SH-SY5Y (cell line): ENCODE data around the gene C12orf76.

ENCODE experiments used
- GATA2 ChIP-seq: IDR thresholded peaks from 2 replicates; pipeline ENCODE4 v1.6.1; 2011; ENCODE audit warnings: mild to moderate bottlenecking, low read depth, low read length
- GATA3 ChIP-seq: IDR thresholded peaks from 2 replicates; pipeline ENCODE4 v1.6.1; 2011; ENCODE audit warnings: low read depth, mild to moderate bottlenecking, low read length, moderate library complexity

DNA sequence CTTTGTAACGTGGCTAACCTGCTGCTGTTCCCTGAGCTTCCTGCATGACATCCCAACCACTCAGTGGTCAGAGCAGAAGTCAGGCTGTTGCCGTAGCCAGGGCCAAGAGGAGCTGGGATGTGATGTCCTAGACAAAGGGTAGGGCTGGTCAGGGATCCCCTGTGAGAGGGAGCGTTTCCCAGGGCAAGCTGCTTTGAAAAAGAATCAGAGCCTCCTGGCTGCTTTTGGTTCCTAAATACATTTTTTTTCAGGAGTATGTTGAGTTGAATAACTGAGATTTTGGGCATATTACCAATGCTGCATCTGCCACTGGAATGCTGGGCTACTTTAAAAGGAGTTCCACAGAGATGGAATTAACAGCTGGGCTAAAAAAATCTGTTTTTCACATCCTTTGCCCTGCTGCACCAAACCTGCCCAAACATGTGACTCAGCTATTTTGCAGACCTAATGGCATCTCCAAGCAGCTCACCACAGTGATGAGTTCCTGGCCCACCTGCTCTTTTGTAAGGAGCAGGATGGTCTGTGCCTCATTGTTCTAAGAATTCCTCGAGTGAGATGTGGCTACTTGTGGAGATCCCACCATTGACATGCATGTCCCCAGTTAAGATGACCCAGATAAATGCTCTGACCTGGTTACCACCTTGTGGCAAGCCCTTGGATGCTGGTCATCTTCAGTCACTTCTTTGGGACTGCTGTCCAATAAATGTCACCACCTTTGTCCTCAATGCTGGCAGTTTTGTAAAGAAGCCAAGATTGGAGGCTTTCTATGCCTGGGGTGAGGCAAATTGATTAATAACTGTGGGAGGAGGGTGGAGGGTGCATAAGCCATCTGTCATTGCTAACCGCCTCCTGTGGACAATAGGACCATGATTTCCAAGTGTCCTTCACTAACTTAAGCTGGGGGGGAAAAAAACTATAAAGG, 25.0 kb downstream of the C12orf76 start:
- TF ChIP-seq GATA2 (no peak), GATA3 (no peak)
